MM.1S (cell line): ENCODE measurements around the gene TENT4B.

Experiments
- DNase-seq: peaks from one replicate; pipeline ENCODE4 v3.0.0-alpha.2; 2015
- H2AFZ ChIP-seq: fragments of 300-600 bp; sonication (generic); 2 replicates; pipeline ENCODE4 v1.6.0; 2016; ENCODE audit warnings: antibody characterized with exemption, low read length
- H3F3A ChIP-seq: fragments of 300-600 bp; sonication (generic); 2 replicates; pipeline ENCODE4 v1.6.1; 2016; ENCODE audit warnings: mild to moderate bottlenecking, antibody characterized with exemption, low read length, moderate library complexity, mixed read lengths; ENCODE audit not compliant: insufficient read depth
- H3K27ac ChIP-seq: fragments of 300-600 bp; sonication (generic); 2 replicates; pipeline ENCODE4 v1.5.1; 2016; ENCODE audit warnings: mild to moderate bottlenecking, low read length
- H3K27me3 ChIP-seq: fragments of 300-600 bp; sonication (generic); replicated peaks from 2 replicates; pipeline ENCODE4 v1.6.0; 2016; ENCODE audit warnings: low read length; ENCODE audit not compliant: insufficient read depth
- H3K36me3 ChIP-seq: fragments of 300-600 bp; sonication (generic); replicated peaks from 2 replicates; pipeline ENCODE4 v1.6.1; 2016; ENCODE audit warnings: mild to moderate bottlenecking, low read length, mixed read lengths; ENCODE audit not compliant: insufficient read depth
- H3K4me1 ChIP-seq: fragments of 300-600 bp; sonication (generic); 2 replicates; pipeline ENCODE4 v1.6.1; 2016; ENCODE audit warnings: low read length, mixed read lengths
- H3K4me2 ChIP-seq: fragments of 300-600 bp; sonication (generic); 2 replicates; pipeline ENCODE4 v1.6.0; 2016; ENCODE audit warnings: low read depth, low read length
- H3K4me3 ChIP-seq: fragments of 300-600 bp; sonication (generic); 2 replicates; pipeline ENCODE4 v1.5.1; 2016; ENCODE audit warnings: low read length, mixed read lengths
- H3K79me2 ChIP-seq: fragments of 300-600 bp; sonication (generic); 2 replicates; pipeline ENCODE4 v1.6.1; 2016; ENCODE audit warnings: mixed run types, low read length, mixed read lengths
- H3K9ac ChIP-seq: fragments of 300-600 bp; sonication (generic); 2 replicates; pipeline ENCODE4 v1.6.1; 2016; ENCODE audit warnings: low read length, mixed read lengths
- H3K9me2 ChIP-seq: fragments of 300-600 bp; sonication (generic); replicated peaks from 2 replicates; pipeline ENCODE4 v1.6.1; 2016; ENCODE audit warnings: mild to moderate bottlenecking, low read length, mixed read lengths; ENCODE audit not compliant: insufficient read depth
- H3K9me3 ChIP-seq: fragments of 300-600 bp; sonication (generic); replicated peaks from 2 replicates; pipeline ENCODE4 v1.6.1; 2016; ENCODE audit warnings: mild to moderate bottlenecking, low read length, mixed read lengths; ENCODE audit not compliant: insufficient read depth
- H4K20me1 ChIP-seq: fragments of 300-600 bp; sonication (generic); 2 replicates; pipeline ENCODE4 v1.6.1; 2016; ENCODE audit warnings: mild to moderate bottlenecking, low read length, moderate library complexity, mixed read lengths; ENCODE audit not compliant: insufficient read depth
- EZH2 ChIP-seq: fragments of 300-600 bp; sonication (generic); optimal IDR thresholded peaks from 2 replicates; pipeline ENCODE3; 2017; ENCODE audit warnings: low read depth, mild to moderate bottlenecking, antibody characterized with exemption, low read length, mixed read lengths
- EZH2phosphoT487 ChIP-seq: fragments of 300-600 bp; sonication (generic); IDR thresholded peaks from 2 replicates; pipeline ENCODE4 v1.6.1; 2018; ENCODE audit warnings: antibody characterized with exemption, low read length
- TF ChIP-seq, protein P1 (sequence below): fragments of 300-600 bp; sonication (generic); IDR thresholded peaks from 2 replicates; pipeline ENCODE4 v1.5.1; 2016; ENCODE audit warnings: antibody characterized with exemption, low read length, mixed read lengths

Gene TENT4B

GRCh38 chr16:50276801-50277555, 123.9 kb downstream of the TENT4B start:
- H3K27me3 ChIP-seq, result no peaks in the 10 kb centered on the region
- H3F3A ChIP-seq, result peaks cover 30% of the 10 kb centered on the region
- no peaks in the 10 kb centered on the region for H4K20me1 ChIP-seq
- no peaks in the 10 kb centered on the region for H3K9me3 ChIP-seq
- no peak overlapping the region for H3K4me3 ChIP-seq
- H3K9ac ChIP-seq, result no peak overlapping the region
- no peaks in the 10 kb centered on the region for H3K36me3 ChIP-seq
- no peak for DNase-seq
- H3K9me2 ChIP-seq, result no peaks in the 10 kb centered on the region
- TF ChIP-seq EZH2 (no peak), EZH2phosphoT487 (no peak)
- TF ChIP-seq, protein P1, sequence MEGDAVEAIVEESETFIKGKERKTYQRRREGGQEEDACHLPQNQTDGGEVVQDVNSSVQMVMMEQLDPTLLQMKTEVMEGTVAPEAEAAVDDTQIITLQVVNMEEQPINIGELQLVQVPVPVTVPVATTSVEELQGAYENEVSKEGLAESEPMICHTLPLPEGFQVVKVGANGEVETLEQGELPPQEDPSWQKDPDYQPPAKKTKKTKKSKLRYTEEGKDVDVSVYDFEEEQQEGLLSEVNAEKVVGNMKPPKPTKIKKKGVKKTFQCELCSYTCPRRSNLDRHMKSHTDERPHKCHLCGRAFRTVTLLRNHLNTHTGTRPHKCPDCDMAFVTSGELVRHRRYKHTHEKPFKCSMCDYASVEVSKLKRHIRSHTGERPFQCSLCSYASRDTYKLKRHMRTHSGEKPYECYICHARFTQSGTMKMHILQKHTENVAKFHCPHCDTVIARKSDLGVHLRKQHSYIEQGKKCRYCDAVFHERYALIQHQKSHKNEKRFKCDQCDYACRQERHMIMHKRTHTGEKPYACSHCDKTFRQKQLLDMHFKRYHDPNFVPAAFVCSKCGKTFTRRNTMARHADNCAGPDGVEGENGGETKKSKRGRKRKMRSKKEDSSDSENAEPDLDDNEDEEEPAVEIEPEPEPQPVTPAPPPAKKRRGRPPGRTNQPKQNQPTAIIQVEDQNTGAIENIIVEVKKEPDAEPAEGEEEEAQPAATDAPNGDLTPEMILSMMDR, result no peak
- H3K4me1 ChIP-seq, result peaks cover 50% of the 10 kb centered on the region
- H3K4me2 ChIP-seq, result peak overlapping the region; percentile 100; the same call in 1 of the 2 replicates
- H2AFZ ChIP-seq, result no peak overlapping the region
- no peak overlapping the region for H3K27ac ChIP-seq
- peaks cover 79% of the 10 kb centered on the region for H3K79me2 ChIP-seq

GRCh38 chr16:50278251-50278650, 125.1 kb downstream of the TENT4B start:
- Histone ChIP-seq H3K4me2 (no peak overlapping the region), H3K4me1 (peaks cover 60% of the 10 kb centered on the region), H3F3A (peaks cover 34% of the 10 kb centered on the region), H3K4me3 (no peak overlapping the region), H3K9ac (no peak overlapping the region), H3K27ac (no peak overlapping the region), H3K36me3 (no peaks in the 10 kb centered on the region), H3K9me3 (no peaks in the 10 kb centered on the region), H4K20me1 (no peaks in the 10 kb centered on the region), H3K27me3 (no peaks in the 10 kb centered on the region), H3K9me2 (no peaks in the 10 kb centered on the region), H3K79me2 (peaks cover 87% of the 10 kb centered on the region), H2AFZ (no peak overlapping the region)
- no peak for DNase-seq
- TF ChIP-seq EZH2, result no peak
- TF ChIP-seq EZH2phosphoT487, result no peak
- TF ChIP-seq, protein P1, result no peak

- Histone ChIP-seq H3K4me2 (no peak overlapping the region), H4K20me1 (no peaks in the 10 kb centered on the region)
Observed at GRCh38 chr16:50279504-50279865, 126.4 kb downstream of the TENT4B start.

More at GRCh38 chr16:50279504-50279865, 126.4 kb downstream of the TENT4B start:
- DNase-seq, result no peak
- Histone ChIP-seq H3K9ac (no peak overlapping the region), H3K27ac (no peak overlapping the region), H2AFZ (no peak overlapping the region), H3F3A (peaks cover 32% of the 10 kb centered on the region), H3K79me2 (peaks cover 96% of the 10 kb centered on the region), H3K9me3 (no peaks in the 10 kb centered on the region), H3K27me3 (no peaks in the 10 kb centered on the region), H3K36me3 (no peaks in the 10 kb centered on the region), H3K4me1 (peaks cover 55% of the 10 kb centered on the region), H3K9me2 (no peaks in the 10 kb centered on the region), H3K4me3 (no peak overlapping the region)
- TF ChIP-seq EZH2 (no peak), EZH2phosphoT487 (no peak)
- TF ChIP-seq, protein P1, result no peak
